K562 (cell line): ENCODE data around the gene PPP1R15A. TPM values are rescaled to one million over a fixed set of nuclear protein-coding genes. Genes with fewer than 3 reads are reported as not detected.

Source experiments
- ARNT ChIP-seq, 2 experiments: fragments of 450-650 bp; IDR thresholded peaks; 2 replicates each; pipeline ENCODE4 v1.6.1; 2016; ENCODE audit warnings: mild to moderate bottlenecking in 1 of 2
- BRCA1 ChIP-seq, 2 experiments: fragments of 450-650 bp in 1 of 2; sonication (generic) in 1 of 2; formaldehyde crosslinking in 1 of 2; IDR thresholded peaks; 2 replicates each; pipeline versions ENCODE4 v1.5.0 to v1.6.1; 2017 to 2020; ENCODE audit warnings: mild to moderate bottlenecking in 1 of 2, missing genetic modification reagents in 1 of 2
- CREM ChIP-seq: IDR thresholded peaks from 2 replicates; pipeline ENCODE4 v1.6.1; 2014; ENCODE audit warnings: antibody characterized with exemption, low read depth
- CXXC5 ChIP-seq: fragments of 250-450 bp; sonication (Bioruptor Pico); IDR thresholded peaks from 2 replicates; pipeline ENCODE4 v1.8.0; 2022; ENCODE audit warnings: inconsistent platforms, mild to moderate bottlenecking, moderate library complexity
- EP300 ChIP-seq: IDR thresholded peaks from 2 replicates; pipeline ENCODE4 v1.6.1; 2012; ENCODE audit warnings: low read length, improper control_type of control experiment
- ERF ChIP-seq: fragments of 450-650 bp; formaldehyde crosslinking; IDR thresholded peaks from 2 replicates; pipeline ENCODE4 v1.4.0; 2020; ENCODE audit warnings: mild to moderate bottlenecking, mixed read lengths
- LCOR ChIP-seq: sonication (generic); formaldehyde crosslinking; IDR thresholded peaks from 2 replicates; pipeline ENCODE4 v1.8.0; 2022; ENCODE audit warnings: mild to moderate bottlenecking, missing genetic modification reagents
- MYC ChIP-seq, 2 experiments: fragments of 250-450 bp in 1 of 2; sonication (Bioruptor Pico) in 1 of 2; IDR thresholded peaks; 2 replicates each; pipeline versions ENCODE4 v1.5.1 to v1.6.1; 2012 to 2021; ENCODE audit warnings: low read depth in 2 of 2, borderline replicate concordance in 1 of 2, improper control_type of control experiment in 1 of 2, low read length in 1 of 2, mild to moderate bottlenecking in 1 of 2, moderate library complexity in 1 of 2
- NR1H2 ChIP-seq: sonication (generic); formaldehyde crosslinking; IDR thresholded peaks from 2 replicates; pipeline ENCODE4 v1.4.0; 2020; ENCODE audit warnings: mild to moderate bottlenecking, missing genetic modification reagents
- SIN3B ChIP-seq: fragments of 450-650 bp; IDR thresholded peaks from 2 replicates; pipeline ENCODE4 v1.6.1; 2017; ENCODE audit warnings: low read depth, mild to moderate bottlenecking, moderate library complexity
- SPI1 ChIP-seq: IDR thresholded peaks from 2 replicates; pipeline ENCODE4 v1.6.1; 2011; ENCODE audit warnings: low read depth, low read length, control low read depth, borderline replicate concordance
- SRF ChIP-seq, 2 experiments: fragments of 250-450, 450-650 bp in 1 of 2; sonication (Bioruptor Pico) in 1 of 2; sonication (generic) in 1 of 2; formaldehyde crosslinking; IDR thresholded peaks; 2 replicates each; pipeline versions ENCODE4 v1.5.0 to v1.5.1; 2020 to 2022; ENCODE audit warnings: mild to moderate bottlenecking in 1 of 2, missing genetic modification reagents in 1 of 2
- ZFPM2 ChIP-seq: fragments of 250-450 bp; sonication (Bioruptor Pico); IDR thresholded peaks from 2 replicates; pipeline ENCODE4 v1.5.1; 2022; ENCODE audit warnings: mild to moderate bottlenecking
- polyA plus RNA-seq, 8 experiments: library from polyadenylated mRNA; depleted of rRNA in 4 of 8; stranded (reverse) in 5 of 8; unstranded in 3 of 8; fragments of >200 nt; fragmentation: Nextera tagmentation in 2 of 8; fragmentation: Illumina TruSeq in 1 of 8; extraction: Ambion mirVana in 2 of 8; extraction: Trizol in 1 of 8; gene quantifications; 2 replicates each; pipeline versions ENCODE4 v1.2.1 to v1.2.3, GENCODE V29; 2011 to 2014; ENCODE audit warnings: inconsistent platforms in 1 of 8, missing spikeins in 1 of 8
- total RNA-seq, 7 experiments: library from RNA; depleted of rRNA in 6 of 7; stranded (reverse); fragments of >200 nt in 6 of 7; fragmentation: Illumina TruSeq in 2 of 7; extraction: Trizol in 2 of 7; gene quantifications; 2 replicates each; pipeline versions ENCODE4 v1.2.1 to v1.2.3, GENCODE V29; 2011 to 2021; ENCODE audit warnings: low replicate concordance in 1 of 7
- TF ChIP-seq, protein P1 (sequence below): fragments of 450-650 bp; IDR thresholded peaks from 2 replicates; pipeline ENCODE4 v1.6.1; 2016
- TF ChIP-seq, protein P2 (sequence below): fragments of 450-650 bp; IDR thresholded peaks from 2 replicates; pipeline ENCODE4 v1.6.1; 2018; ENCODE audit not compliant: partially characterized antibody
- TF ChIP-seq, protein P3 (sequence below), 2 experiments: fragments of 450-650 bp; conservative IDR thresholded peaks; 2 replicates each; pipeline ENCODE4 v1.6.1; 2017; ENCODE audit warnings: mild to moderate bottlenecking in 2 of 2, moderate library complexity in 2 of 2

The PPP1R15A gene
- total and polyA plus RNA-seq, 9 of the 15 experiments (the other 6 are each of a cell fraction or from before 2014, with no cell fraction given) = 0.42 to 73.7 (median 44.0) TPM

DNA sequence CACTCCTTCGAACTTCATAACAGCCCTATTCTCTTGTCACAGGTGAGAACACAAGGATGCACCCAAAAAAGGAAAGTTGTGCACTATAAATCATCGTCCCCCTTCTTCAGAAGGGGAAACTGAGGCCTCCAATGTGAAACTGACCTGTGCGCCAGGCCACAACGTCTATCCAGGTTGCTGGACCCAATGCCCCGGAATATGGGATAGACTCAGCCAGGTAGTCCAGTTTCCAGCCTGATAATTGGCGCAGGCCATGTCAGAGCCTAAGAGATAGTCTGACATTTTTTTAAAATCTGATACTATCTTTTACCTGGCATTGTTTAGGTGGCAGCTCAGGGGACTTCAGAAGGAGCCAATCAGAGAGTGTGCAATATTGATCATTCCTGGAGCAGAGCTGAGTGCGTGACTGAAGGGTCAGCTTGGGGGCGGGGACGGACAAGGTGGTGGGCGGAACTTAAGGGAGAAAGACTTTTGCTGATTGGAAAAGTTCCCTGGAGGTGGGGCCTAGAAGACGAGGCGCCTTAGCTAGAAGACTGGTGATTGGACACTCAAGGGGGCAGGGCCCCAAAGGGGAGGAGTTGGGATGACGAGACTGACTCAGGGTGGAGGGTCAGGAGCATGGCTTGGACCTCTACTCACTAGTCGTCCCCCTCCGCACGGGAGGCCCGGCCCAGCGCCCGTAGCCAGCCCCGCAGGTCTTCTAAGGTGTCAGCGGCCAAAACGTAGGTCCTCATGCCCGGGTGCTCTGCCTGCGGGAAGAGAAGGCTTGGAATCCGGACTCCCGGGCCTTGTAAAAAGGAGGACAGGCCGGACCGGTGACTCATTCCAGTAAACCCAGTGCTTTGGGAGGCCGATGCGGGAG, 12.3 kb upstream of the PPP1R15A start (continued):
- TF ChIP-seq SIN3B = no peak
- TF ChIP-seq, protein P1, sequence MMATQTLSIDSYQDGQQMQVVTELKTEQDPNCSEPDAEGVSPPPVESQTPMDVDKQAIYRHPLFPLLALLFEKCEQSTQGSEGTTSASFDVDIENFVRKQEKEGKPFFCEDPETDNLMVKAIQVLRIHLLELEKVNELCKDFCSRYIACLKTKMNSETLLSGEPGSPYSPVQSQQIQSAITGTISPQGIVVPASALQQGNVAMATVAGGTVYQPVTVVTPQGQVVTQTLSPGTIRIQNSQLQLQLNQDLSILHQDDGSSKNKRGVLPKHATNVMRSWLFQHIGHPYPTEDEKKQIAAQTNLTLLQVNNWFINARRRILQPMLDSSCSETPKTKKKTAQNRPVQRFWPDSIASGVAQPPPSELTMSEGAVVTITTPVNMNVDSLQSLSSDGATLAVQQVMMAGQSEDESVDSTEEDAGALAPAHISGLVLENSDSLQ = peak; percentile 83
- no peak for TF ChIP-seq BRCA1 (IDR thresholded peaks at IDR 0.05)
- no peak for TF ChIP-seq BRCA1 (CRISPR knock-in tag; IDR thresholded peaks at IDR 0.05)
- TF ChIP-seq CXXC5 (CRISPR knock-in tag) = peak; percentile 32; the same call in 1 of the 2 replicates
- TF ChIP-seq MYC (IDR thresholded peaks at IDR 0.05; ENCODE audit: low read depth, low read length) = 0 out of 2 replicates have a peak, but pooled peaks have one; percentile 37
- no peak for TF ChIP-seq MYC (CRISPR knock-in tag; IDR thresholded peaks at IDR 0.05; ENCODE audit: borderline replicate concordance, low read depth)
- 0 out of 4 replicates have a peak, but pooled peaks of 1 of the 2 experiments have one; percentile 24 for TF ChIP-seq ARNT (IDR thresholded peaks at IDR 0.05)
- peak; percentile 75; the same call in 1 of the 2 replicates for TF ChIP-seq CREM
- no peak for TF ChIP-seq ERF (CRISPR knock-in tag)
- no peak for TF ChIP-seq ZFPM2 (CRISPR knock-in tag)
- no peak for TF ChIP-seq SPI1
- peak in 1 of 2 experiments; percentile 76; a peak in 1 of 4 replicates for TF ChIP-seq SRF (CRISPR knock-in tag; IDR thresholded peaks at IDR 0.05)
- 0 out of 2 replicates have a peak, but pooled peaks have one; percentile 1 for TF ChIP-seq NR1H2
- 0 out of 2 replicates have a peak, but pooled peaks have one; percentile 4 for TF ChIP-seq LCOR (CRISPR knock-in tag)
- TF ChIP-seq, protein P2, sequence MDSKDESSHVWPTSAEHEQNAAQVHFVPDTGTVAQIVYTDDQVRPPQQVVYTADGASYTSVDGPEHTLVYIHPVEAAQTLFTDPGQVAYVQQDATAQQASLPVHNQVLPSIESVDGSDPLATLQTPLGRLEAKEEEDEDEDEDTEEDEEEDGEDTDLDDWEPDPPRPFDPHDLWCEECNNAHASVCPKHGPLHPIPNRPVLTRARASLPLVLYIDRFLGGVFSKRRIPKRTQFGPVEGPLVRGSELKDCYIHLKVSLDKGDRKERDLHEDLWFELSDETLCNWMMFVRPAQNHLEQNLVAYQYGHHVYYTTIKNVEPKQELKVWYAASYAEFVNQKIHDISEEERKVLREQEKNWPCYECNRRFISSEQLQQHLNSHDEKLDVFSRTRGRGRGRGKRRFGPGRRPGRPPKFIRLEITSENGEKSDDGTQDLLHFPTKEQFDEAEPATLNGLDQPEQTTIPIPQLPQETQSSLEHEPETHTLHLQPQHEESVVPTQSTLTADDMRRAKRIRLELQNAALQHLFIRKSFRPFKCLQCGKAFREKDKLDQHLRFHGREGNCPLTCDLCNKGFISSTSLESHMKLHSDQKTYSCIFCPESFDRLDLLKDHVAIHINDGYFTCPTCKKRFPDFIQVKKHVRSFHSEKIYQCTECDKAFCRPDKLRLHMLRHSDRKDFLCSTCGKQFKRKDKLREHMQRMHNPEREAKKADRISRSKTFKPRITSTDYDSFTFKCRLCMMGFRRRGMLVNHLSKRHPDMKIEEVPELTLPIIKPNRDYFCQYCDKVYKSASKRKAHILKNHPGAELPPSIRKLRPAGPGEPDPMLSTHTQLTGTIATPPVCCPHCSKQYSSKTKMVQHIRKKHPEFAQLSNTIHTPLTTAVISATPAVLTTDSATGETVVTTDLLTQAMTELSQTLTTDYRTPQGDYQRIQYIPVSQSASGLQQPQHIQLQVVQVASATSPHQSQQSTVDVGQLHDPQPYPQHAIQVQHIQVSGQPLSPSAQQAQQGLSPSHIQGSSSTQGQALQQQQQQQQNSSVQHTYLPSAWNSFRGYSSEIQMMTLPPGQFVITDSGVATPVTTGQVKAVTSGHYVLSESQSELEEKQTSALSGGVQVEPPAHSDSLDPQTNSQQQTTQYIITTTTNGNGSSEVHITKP = peak; percentile 57
- TF ChIP-seq, protein P3, sequence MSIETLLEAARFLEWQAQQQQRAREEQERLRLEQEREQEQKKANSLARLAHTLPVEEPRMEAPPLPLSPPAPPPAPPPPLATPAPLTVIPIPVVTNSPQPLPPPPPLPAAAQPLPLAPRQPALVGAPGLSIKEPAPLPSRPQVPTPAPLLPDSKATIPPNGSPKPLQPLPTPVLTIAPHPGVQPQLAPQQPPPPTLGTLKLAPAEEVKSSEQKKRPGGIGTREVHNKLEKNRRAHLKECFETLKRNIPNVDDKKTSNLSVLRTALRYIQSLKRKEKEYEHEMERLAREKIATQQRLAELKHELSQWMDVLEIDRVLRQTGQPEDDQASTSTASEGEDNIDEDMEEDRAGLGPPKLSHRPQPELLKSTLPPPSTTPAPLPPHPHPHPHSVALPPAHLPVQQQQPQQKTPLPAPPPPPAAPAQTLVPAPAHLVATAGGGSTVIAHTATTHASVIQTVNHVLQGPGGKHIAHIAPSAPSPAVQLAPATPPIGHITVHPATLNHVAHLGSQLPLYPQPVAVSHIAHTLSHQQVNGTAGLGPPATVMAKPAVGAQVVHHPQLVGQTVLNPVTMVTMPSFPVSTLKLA (conservative IDR thresholded peaks at IDR 0.05) = peak; percentile 46 to 77; a peak in 3 of 4 replicates
- TF ChIP-seq EP300 = 0 out of 2 replicates have a peak, but pooled peaks have one; percentile 3
